Karpas-422 (cell line): ENCODE measurements around the gene PRR7. TPM values are rescaled to one million over a fixed set of nuclear protein-coding genes. Genes with fewer than 3 reads are reported as not detected.
A peak's percentile ranks its signal among the peaks of the same experiment; 100 is the strongest.

Source experiments
- DNase-seq: peaks from one replicate; pipeline ENCODE4 v3.0.0-alpha.2; 2015
- H2AFZ ChIP-seq: fragments of 200-600 bp; sonication (generic); 2 replicates; pipeline ENCODE4 v1.6.1; 2014; ENCODE audit warnings: antibody characterized with exemption, low read length, mixed read lengths
- H3K27ac ChIP-seq: fragments of 200-600 bp; sonication (generic); 2 replicates; pipeline ENCODE4 v1.5.1; 2014; ENCODE audit warnings: mild to moderate bottlenecking, low read length, moderate library complexity
- H3K27me3 ChIP-seq: fragments of 200-600 bp; sonication (generic); 2 replicates; pipeline ENCODE4 v1.6.1; 2014; ENCODE audit warnings: low read length, mixed read lengths
- H3K36me3 ChIP-seq: fragments of 200-600 bp; sonication (generic); 2 replicates; pipeline ENCODE4 v1.6.1; 2014; ENCODE audit warnings: low read length, mixed read lengths; ENCODE audit not compliant: insufficient read depth
- H3K4me1 ChIP-seq: fragments of 200-600 bp; sonication (generic); 2 replicates; pipeline ENCODE4 v1.6.1; 2014; ENCODE audit warnings: mild to moderate bottlenecking, low read length, mixed read lengths
- H3K4me2 ChIP-seq: fragments of 200-600 bp; sonication (generic); 2 replicates; pipeline ENCODE4 v1.6.1; 2014; ENCODE audit warnings: low read length, low read depth, mild to moderate bottlenecking; ENCODE audit not compliant: poor library complexity, severe bottlenecking
- H3K4me3 ChIP-seq: fragments of 200-600 bp; sonication (generic); 2 replicates; pipeline ENCODE4 v1.5.1; 2014; ENCODE audit warnings: mild to moderate bottlenecking, antibody characterized with exemption, low read length, mixed read lengths
- H3K79me2 ChIP-seq: fragments of 200-600 bp; sonication (generic); 2 replicates; pipeline ENCODE4 v1.6.1; 2014; ENCODE audit warnings: mild to moderate bottlenecking, low read length, mixed read lengths
- H3K9ac ChIP-seq: fragments of 200-600 bp; sonication (generic); 2 replicates; pipeline ENCODE4 v1.6.0; 2014; ENCODE audit warnings: low read length
- H3K9me2 ChIP-seq: fragments of 200-600 bp; sonication (generic), shearing (Covaris generic); replicated peaks from 2 replicates; pipeline ENCODE4 v1.6.0; 2014; ENCODE audit warnings: mild to moderate bottlenecking, low read length, moderate library complexity; ENCODE audit not compliant: insufficient read depth
- H3K9me3 ChIP-seq: fragments of 300-700, 200-600 bp; sonication (generic); 2 replicates; pipeline ENCODE4 v1.6.1; 2014; ENCODE audit warnings: low read length, mixed read lengths
- H4K20me1 ChIP-seq: fragments of 200-600 bp; sonication (generic); 2 replicates; pipeline ENCODE4 v1.6.1; 2014; ENCODE audit warnings: mild to moderate bottlenecking, antibody characterized with exemption, low read length, low read depth; ENCODE audit not compliant: insufficient read depth
- total RNA-seq: library from RNA; depleted of rRNA; stranded (reverse); fragments of >200 nt; shearing (Covaris generic); gene quantifications from 2 replicates; pipeline ENCODE4 v1.2.3, GENCODE V29; 2014; ENCODE audit warnings: low replicate concordance

The PRR7 gene
- total RNA-seq, 1 experiment from 2014 or later = 26.8 TPM

GRCh38 chr5:177456976-177457851 is 10.6 kb downstream of the PRR7 start:
- H3K4me1 ChIP-seq = peaks cover 57% of the 10 kb centered on the region
- H3K79me2 ChIP-seq = peaks cover 8% of the 10 kb centered on the region
- H3K9ac ChIP-seq = peak overlapping the region; percentile 53
- no peaks in the 10 kb centered on the region for H3K9me3 ChIP-seq
- no peak overlapping the region for H2AFZ ChIP-seq
- H3K36me3 ChIP-seq = no peaks in the 10 kb centered on the region
- H3K4me2 ChIP-seq = peak overlapping the region; percentile 87
- H4K20me1 ChIP-seq = peaks cover 8% of the 10 kb centered on the region; the same call in 1 of the 2 replicates
- no peaks in the 10 kb centered on the region for H3K27me3 ChIP-seq
- peak overlapping the region; percentile 53 for H3K27ac ChIP-seq
- peak overlapping the region; percentile 51; the same call in 1 of the 2 replicates for H3K4me3 ChIP-seq
- peak; percentile 98 for DNase-seq
- H3K9me2 ChIP-seq = no peaks in the 10 kb centered on the region

GRCh38 chr5:177457852-177458681 is 11.5 kb downstream of the PRR7 start:
- Histone ChIP-seq H4K20me1 (peaks cover 8% of the 10 kb centered on the region; the same call in 1 of the 2 replicates), H3K9me3 (no peaks in the 10 kb centered on the region), H3K27ac (no peak overlapping the region), H3K36me3 (no peaks in the 10 kb centered on the region), H3K9me2 (no peaks in the 10 kb centered on the region), H3K9ac (no peak overlapping the region), H3K27me3 (no peaks in the 10 kb centered on the region), H3K4me3 (no peak overlapping the region), H3K4me2 (no peak overlapping the region), H3K4me1 (peaks cover 49% of the 10 kb centered on the region), H2AFZ (no peak overlapping the region), H3K79me2 (peaks cover 3% of the 10 kb centered on the region)
- DNase-seq = no peak

- no peaks in the 10 kb centered on the region for H3K9me3 ChIP-seq
- no peak overlapping the region for H3K27ac ChIP-seq
- DNase-seq = peak; percentile 77
- H3K4me1 ChIP-seq = peaks cover 41% of the 10 kb centered on the region
- no peak overlapping the region for H3K4me3 ChIP-seq
- peaks cover 8% of the 10 kb centered on the region; the same call in 1 of the 2 replicates for H4K20me1 ChIP-seq
- no peak overlapping the region for H3K9ac ChIP-seq
- no peaks in the 10 kb centered on the region for H3K36me3 ChIP-seq
- H3K79me2 ChIP-seq = no peaks in the 10 kb centered on the region
- no peaks in the 10 kb centered on the region for H3K27me3 ChIP-seq
- H3K4me2 ChIP-seq = no peak overlapping the region
- H2AFZ ChIP-seq = no peak overlapping the region
- no peaks in the 10 kb centered on the region for H3K9me2 ChIP-seq
Observed at GRCh38 chr5:177458912-177459350, 12.3 kb downstream of the PRR7 start.

GRCh38 chr5:177459357-177459756 is 12.7 kb downstream of the PRR7 start:
- Histone ChIP-seq H3K9ac (no peak overlapping the region), H3K9me3 (no peaks in the 10 kb centered on the region), H4K20me1 (peaks cover 8% of the 10 kb centered on the region; the same call in 1 of the 2 replicates), H2AFZ (no peak overlapping the region), H3K79me2 (no peaks in the 10 kb centered on the region), H3K27ac (no peak overlapping the region), H3K4me2 (no peak overlapping the region), H3K27me3 (no peaks in the 10 kb centered on the region), H3K36me3 (no peaks in the 10 kb centered on the region), H3K4me1 (peaks cover 38% of the 10 kb centered on the region), H3K9me2 (no peaks in the 10 kb centered on the region), H3K4me3 (no peak overlapping the region)
- DNase-seq = no peak

GRCh38 chr5:177459819-177460628 is 13.4 kb downstream of the PRR7 start:
- Histone ChIP-seq H2AFZ (no peak overlapping the region), H3K27ac (no peak overlapping the region), H3K4me2 (no peak overlapping the region), H3K27me3 (no peaks in the 10 kb centered on the region), H4K20me1 (peaks cover 8% of the 10 kb centered on the region; the same call in 1 of the 2 replicates), H3K4me3 (no peak overlapping the region), H3K79me2 (no peaks in the 10 kb centered on the region), H3K4me1 (peaks cover 35% of the 10 kb centered on the region), H3K9me3 (no peaks in the 10 kb centered on the region), H3K36me3 (0 out of 2 replicates have a peak, but pooled peaks cover under 1% of the 10 kb centered on the region), H3K9me2 (no peaks in the 10 kb centered on the region), H3K9ac (no peak overlapping the region)
- no peak for DNase-seq

- no peaks in the 10 kb centered on the region for H3K79me2 ChIP-seq
- no peaks in the 10 kb centered on the region for H3K9me2 ChIP-seq
- H3K9ac ChIP-seq = no peak overlapping the region
- H3K36me3 ChIP-seq = peaks cover 10% of the 10 kb centered on the region
- H3K9me3 ChIP-seq = no peaks in the 10 kb centered on the region
- H3K4me1 ChIP-seq = peaks cover 17% of the 10 kb centered on the region
- no peak for DNase-seq
- no peak overlapping the region for H3K4me2 ChIP-seq
- no peak overlapping the region for H3K27ac ChIP-seq
- peaks cover 8% of the 10 kb centered on the region; the same call in 1 of the 2 replicates for H4K20me1 ChIP-seq
- H3K4me3 ChIP-seq = no peak overlapping the region
- no peak overlapping the region for H2AFZ ChIP-seq
- no peaks in the 10 kb centered on the region for H3K27me3 ChIP-seq
Observed at GRCh38 chr5:177462021-177462670, 15.5 kb downstream of the PRR7 start.

- Histone ChIP-seq H3K9me2 (no peaks in the 10 kb centered on the region), H4K20me1 (no peaks in the 10 kb centered on the region), H3K4me2 (no peak overlapping the region)
Observed at GRCh38 chr5:177465044-177465443, 18.4 kb downstream of the PRR7 start.

More at GRCh38 chr5:177465044-177465443, 18.4 kb downstream of the PRR7 start:
- H3K27ac ChIP-seq = no peak overlapping the region
- H3K36me3 ChIP-seq = peaks cover 15% of the 10 kb centered on the region
- DNase-seq = no peak
- no peaks in the 10 kb centered on the region for H3K27me3 ChIP-seq
- H3K79me2 ChIP-seq = no peaks in the 10 kb centered on the region
- no peaks in the 10 kb centered on the region for H3K4me1 ChIP-seq
- H2AFZ ChIP-seq = no peak overlapping the region
- H3K4me3 ChIP-seq = no peak overlapping the region
- H3K9ac ChIP-seq = no peak overlapping the region
- H3K9me3 ChIP-seq = no peaks in the 10 kb centered on the region
